Loucy (cell line): Measurements from ENCODE around the gene FCGR3B.
"Not testable (repeated sequence)": the region's sequence is repeated elsewhere in the genome, so short reads cannot be mapped to it uniquely, and the experiment has no call there.

Experiments
- EZH2phosphoT487 ChIP-seq: fragments of 200-600 bp; IDR thresholded peaks from 2 replicates; pipeline ENCODE4 v1.6.1; 2018; ENCODE audit warnings: antibody characterized with exemption, mild to moderate bottlenecking, moderate library complexity, borderline replicate concordance
- TF ChIP-seq, protein P1 (sequence below): fragments of 200-600 bp; sonication (generic); conservative IDR thresholded peaks from 2 replicates; pipeline ENCODE4 v1.5.1; 2014; ENCODE audit warnings: mild to moderate bottlenecking, antibody characterized with exemption, low read length

GRCh38 chr1:161642697-161643096, 11.7 kb upstream of the FCGR3B start:
- TF ChIP-seq, protein P1, sequence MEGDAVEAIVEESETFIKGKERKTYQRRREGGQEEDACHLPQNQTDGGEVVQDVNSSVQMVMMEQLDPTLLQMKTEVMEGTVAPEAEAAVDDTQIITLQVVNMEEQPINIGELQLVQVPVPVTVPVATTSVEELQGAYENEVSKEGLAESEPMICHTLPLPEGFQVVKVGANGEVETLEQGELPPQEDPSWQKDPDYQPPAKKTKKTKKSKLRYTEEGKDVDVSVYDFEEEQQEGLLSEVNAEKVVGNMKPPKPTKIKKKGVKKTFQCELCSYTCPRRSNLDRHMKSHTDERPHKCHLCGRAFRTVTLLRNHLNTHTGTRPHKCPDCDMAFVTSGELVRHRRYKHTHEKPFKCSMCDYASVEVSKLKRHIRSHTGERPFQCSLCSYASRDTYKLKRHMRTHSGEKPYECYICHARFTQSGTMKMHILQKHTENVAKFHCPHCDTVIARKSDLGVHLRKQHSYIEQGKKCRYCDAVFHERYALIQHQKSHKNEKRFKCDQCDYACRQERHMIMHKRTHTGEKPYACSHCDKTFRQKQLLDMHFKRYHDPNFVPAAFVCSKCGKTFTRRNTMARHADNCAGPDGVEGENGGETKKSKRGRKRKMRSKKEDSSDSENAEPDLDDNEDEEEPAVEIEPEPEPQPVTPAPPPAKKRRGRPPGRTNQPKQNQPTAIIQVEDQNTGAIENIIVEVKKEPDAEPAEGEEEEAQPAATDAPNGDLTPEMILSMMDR: peak; percentile 34; the same call in 1 of the 2 replicates
- TF ChIP-seq EZH2phosphoT487: not testable (repeated sequence)
